ENCODE measurements around the gene FGD5.

Gene FGD5

DNA sequence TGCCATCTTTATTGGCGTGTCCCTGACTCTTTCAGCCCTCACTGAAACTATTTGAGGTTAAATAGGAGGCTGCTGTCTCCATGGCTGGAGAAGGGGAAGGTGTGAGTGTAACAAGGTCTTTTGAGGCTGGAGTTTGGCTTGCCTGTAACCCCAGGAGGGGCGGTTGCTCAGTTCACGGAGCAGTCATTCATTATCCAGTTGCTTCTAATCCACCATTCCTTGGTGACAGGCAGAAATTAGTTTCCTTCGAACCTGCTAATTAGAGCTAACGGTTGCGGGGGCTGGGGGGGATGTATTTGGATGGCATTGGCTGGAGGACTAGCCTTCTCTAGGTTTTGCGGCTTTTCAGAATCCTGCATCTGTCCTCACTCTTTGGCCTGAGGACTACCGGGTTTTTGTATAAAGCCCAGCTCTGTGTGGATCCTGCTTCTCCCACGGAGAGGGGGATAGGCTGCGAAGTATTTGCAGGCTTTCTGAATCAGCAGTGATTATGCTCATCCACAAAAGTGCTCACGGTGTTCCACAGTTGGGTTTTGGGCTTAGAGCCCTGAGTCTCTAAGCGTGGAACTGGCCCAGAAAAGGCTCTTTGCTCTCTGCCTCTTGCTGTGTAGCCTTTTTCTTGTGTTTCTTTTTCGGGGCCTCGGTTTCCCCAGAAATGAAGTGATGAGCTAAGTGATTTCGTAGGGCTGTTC lies 18.6 kb downstream of the FGD5 start:
- DNase-seq (ENCODE audit: low read depth): no peak
- no peak for TF ChIP-seq CTCF (IDR thresholded peaks at IDR 0.05; ENCODE audit: low read depth, low read length, missing control alignments)
- H3K4me3 ChIP-seq (ENCODE audit: low read depth, low read length): no peak overlapping the region

DNA sequence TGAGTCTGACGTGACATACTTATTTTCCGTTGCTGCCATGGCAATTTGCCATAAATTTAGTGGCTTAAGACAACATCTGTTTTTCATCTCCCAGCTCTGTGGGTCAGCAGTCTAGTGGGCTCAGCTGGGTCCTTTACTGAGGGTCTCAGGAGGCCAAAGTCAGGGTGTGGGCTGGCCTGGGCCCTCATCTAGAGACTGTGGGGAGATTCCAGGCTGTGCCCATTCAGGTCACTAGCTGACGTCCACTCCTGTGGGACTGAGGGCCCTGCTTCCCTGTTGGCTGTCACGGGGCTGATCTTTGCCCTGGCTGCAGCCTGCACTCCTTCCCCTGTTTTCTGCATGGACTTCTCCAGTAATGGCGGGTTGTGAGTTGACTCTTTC lies 19.1 kb downstream of the FGD5 start:
- H3K4me3 ChIP-seq (ENCODE audit: low read depth, low read length): no peak overlapping the region
- TF ChIP-seq CTCF (IDR thresholded peaks at IDR 0.05; ENCODE audit: low read depth, low read length, missing control alignments): no peak
- DNase-seq (ENCODE audit: low read depth): no peak

- no peak for TF ChIP-seq CTCF (IDR thresholded peaks at IDR 0.05; ENCODE audit: low read depth, low read length, missing control alignments)
- DNase-seq (ENCODE audit: low read depth): no peak
- no peak overlapping the region for H3K4me3 ChIP-seq (ENCODE audit: low read depth, low read length)
Measured at GRCh38 chr3:14839236-14839635, 20.5 kb downstream of the FGD5 start.

DNA sequence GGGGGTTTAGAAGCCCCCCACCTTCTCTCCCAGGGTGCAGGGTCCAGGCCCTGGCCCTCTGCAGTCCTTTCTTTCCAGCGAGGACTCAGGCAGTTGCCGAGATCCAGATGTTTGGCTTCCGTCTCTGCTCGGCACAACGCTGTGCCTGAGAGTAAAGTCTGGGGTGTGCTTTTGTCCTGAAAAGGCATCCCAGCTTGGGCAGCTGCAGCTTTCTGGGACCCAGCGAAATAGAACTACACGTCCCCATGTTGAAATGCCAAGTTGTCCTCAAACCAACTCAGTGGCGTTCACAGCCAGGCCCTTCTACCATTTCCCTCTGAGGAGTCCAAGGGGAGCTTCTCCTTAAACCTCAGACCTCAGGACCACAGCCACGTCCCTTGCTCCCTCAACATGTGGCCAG lies 23.1 kb downstream of the FGD5 start:
- no peak for TF ChIP-seq CTCF (IDR thresholded peaks at IDR 0.05; ENCODE audit: low read depth, low read length, missing control alignments)
- no peak overlapping the region for H3K4me3 ChIP-seq (ENCODE audit: low read depth, low read length)

GRCh38 chr3:14842277-14842676 lies 23.5 kb downstream of the FGD5 start:
- no peak overlapping the region for H3K4me3 ChIP-seq (ENCODE audit: low read depth, low read length)
- DNase-seq (ENCODE audit: low read depth): no peak
- TF ChIP-seq CTCF (IDR thresholded peaks at IDR 0.05; ENCODE audit: low read depth, low read length, missing control alignments): no peak

More for the DNA sequence above, 23.1 kb downstream of the FGD5 start:
- DNase-seq (ENCODE audit: low read depth): no peak

- TF ChIP-seq CTCF (IDR thresholded peaks at IDR 0.05; ENCODE audit: low read depth, low read length, missing control alignments): no peak
- DNase-seq (ENCODE audit: low read depth): no peak
- H3K4me3 ChIP-seq (ENCODE audit: low read depth, low read length): no peak overlapping the region
Measured at GRCh38 chr3:14843321-14843720, 24.6 kb downstream of the FGD5 start.
